Measurements from ENCODE around the gene RETREG3. TPM values are rescaled to one million over a fixed set of nuclear protein-coding genes. Genes with fewer than 3 reads are reported as not detected.

The RETREG3 gene
- total RNA-seq, 1 experiment from 2014 or later = 30.4 TPM

GRCh38 chr17:42530952-42531454 lies 78.2 kb downstream of the RETREG3 start:
- Histone ChIP-seq H3K4me3 (no peak overlapping the region), H3K4me1 (replicated peaks) (peaks cover 47% of the 10 kb centered on the region), H3K9me3 (replicated peaks) (no peaks in the 10 kb centered on the region), H3K27me3 (replicated peaks) (no peaks in the 10 kb centered on the region), H3K36me3 (no peaks in the 10 kb centered on the region; the same call in 1 of the 2 replicates), H3K27ac (no peak overlapping the region)
- no peak for DNase-seq (ENCODE audit: low read depth in 1 of 2, low spot score in 2 of 2)

Other genes with a start within 250 kb of the RETREG3 start
- gene STAT3, start 220.9 kb downstream of the RETREG3 start, total RNA-seq (2014; rRNA removed; shearing (Covaris generic)) = 41.1 and 65.8 TPM in 2 replicates
- gene CAVIN1, start 186.1 kb downstream of the RETREG3 start, total RNA-seq (2014; rRNA removed; shearing (Covaris generic)) = 319 and 331 TPM in 2 replicates
- 11.8 and 14.8 TPM in 2 replicates for gene ATP6V0A1, start 150.5 kb downstream of the RETREG3 start, total RNA-seq (2014; rRNA removed; shearing (Covaris generic))
- 16.2 and 26.8 TPM in 2 replicates for gene NAGLU, start 73.1 kb downstream of the RETREG3 start, total RNA-seq (2014; rRNA removed; shearing (Covaris generic))
- 0.13 and 1.5 TPM in 2 replicates for gene HSD17B1, start 56.5 kb downstream of the RETREG3 start, total RNA-seq (2014; rRNA removed; shearing (Covaris generic))
- 10.2 and 15.4 TPM in 2 replicates for gene COASY, start 47.2 kb downstream of the RETREG3 start, total RNA-seq (2014; rRNA removed; shearing (Covaris generic))
- gene MLX, start 42.3 kb downstream of the RETREG3 start, total RNA-seq (2014; rRNA removed; shearing (Covaris generic)) = 20.1 and 35.0 TPM in 2 replicates
- 18.4 and 22.3 TPM in 2 replicates for gene PSMC3IP, start 31.6 kb downstream of the RETREG3 start, total RNA-seq (2014; rRNA removed; shearing (Covaris generic))
- gene TUBG1, start 309 bp upstream of the RETREG3 start, total RNA-seq (2014; rRNA removed; shearing (Covaris generic)) = 45.5 and 81.4 TPM in 2 replicates
- 0.92 and 3.5 TPM in 2 replicates for gene TUBG2, start 49.9 kb upstream of the RETREG3 start, total RNA-seq (2014; rRNA removed; shearing (Covaris generic))
- 3.8 and 8.8 TPM in 2 replicates for gene PLEKHH3, start 67.6 kb upstream of the RETREG3 start, total RNA-seq (2014; rRNA removed; shearing (Covaris generic))
- gene CCR10, start 72.5 kb upstream of the RETREG3 start, total RNA-seq (2014; rRNA removed; shearing (Covaris generic)) = not detected in 2 replicates
- 0.34 and 1.1 TPM in 2 replicates for gene CNTNAP1, start 73.2 kb upstream of the RETREG3 start, total RNA-seq (2014; rRNA removed; shearing (Covaris generic))
- 5.2 and 16.3 TPM in 2 replicates for gene EZH1, start 135.7 kb upstream of the RETREG3 start, total RNA-seq (2014; rRNA removed; shearing (Covaris generic))
- not detected in 2 replicates for gene RAMP2, start 151.9 kb upstream of the RETREG3 start, total RNA-seq (2014; rRNA removed; shearing (Covaris generic))
- 57.2 and 101 TPM in 2 replicates for gene VPS25, start 164.1 kb upstream of the RETREG3 start, total RNA-seq (2014; rRNA removed; shearing (Covaris generic))
- gene WNK4, start 171.2 kb upstream of the RETREG3 start, total RNA-seq (2014; rRNA removed; shearing (Covaris generic)) = 0.25 TPM in 1 of 2 replicates, not detected in the other
- 85.0 and 110 TPM in 2 replicates for gene COA3, start 189.3 kb upstream of the RETREG3 start, total RNA-seq (2014; rRNA removed; shearing (Covaris generic))
- gene CNTD1, start 189.5 kb upstream of the RETREG3 start, total RNA-seq (2014; rRNA removed; shearing (Covaris generic)) = 0.18 TPM in 1 of 2 replicates, not detected in the other
- gene BECN1, start 214.9 kb upstream of the RETREG3 start, total RNA-seq (2014; rRNA removed; shearing (Covaris generic)) = 69.9 and 87.8 TPM in 2 replicates
- 109 and 122 TPM in 2 replicates for gene PSME3, start 224.0 kb upstream of the RETREG3 start, total RNA-seq (2014; rRNA removed; shearing (Covaris generic))
- gene AOC2, start 235.2 kb upstream of the RETREG3 start, total RNA-seq (2014; rRNA removed; shearing (Covaris generic)) = 0.42 TPM in 1 of 2 replicates, not detected in the other
- gene AOC3, start 241.8 kb upstream of the RETREG3 start, total RNA-seq (2014; rRNA removed; shearing (Covaris generic)) = not detected in 2 replicates